Lung (tissue), 12 donors: Measurements from ENCODE around the gene CCND3. TPM values are rescaled to one million over a fixed set of nuclear protein-coding genes. Genes with fewer than 3 reads are reported as not detected.

Source experiments
- ATAC-seq: fragments of 200-7000 bp; cut with Tn5 transposase; one replicate; pipeline ENCODE4 v1.9.1; 2020; ENCODE audit warnings: moderate number of reproducible peaks; ENCODE audit not compliant: insufficient read depth, low FRiP score
- DNase-seq, 3 donors: peaks; one replicate each; pipeline ENCODE4 v3.0.0-alpha.2; 2013 to 2017
- H3K27ac ChIP-seq, 2 donors: one replicate each; pipeline ENCODE4 v1.5.1; 2013; ENCODE audit warnings: mild to moderate bottlenecking in 2 of 2, moderate library complexity in 2 of 2, control low read depth in 1 of 2, inconsistent platforms in 1 of 2, low read depth in 1 of 2, low read length in 1 of 2
- H3K27me3 ChIP-seq, 3 donors: one replicate each; pipeline ENCODE4 v1.5.1; 2013; ENCODE audit warnings: low read length in 2 of 3; ENCODE audit not compliant: control insufficient read depth in 3 of 3, insufficient read depth in 3 of 3
- H3K36me3 ChIP-seq, 4 donors: one replicate each; pipeline ENCODE4 v1.5.1; 2013; ENCODE audit warnings: low read length in 4 of 4, mild to moderate bottlenecking in 1 of 4, moderate library complexity in 1 of 4; ENCODE audit not compliant: control insufficient read depth in 4 of 4, insufficient read depth in 4 of 4
- H3K4me1 ChIP-seq, 5 donors: one replicate each; pipeline ENCODE4 v1.5.1; 2013; ENCODE audit warnings: low read length in 5 of 5, mild to moderate bottlenecking in 2 of 5, moderate library complexity in 1 of 5; ENCODE audit not compliant: control insufficient read depth in 5 of 5, insufficient read depth in 5 of 5
- H3K4me3 ChIP-seq: one replicate; pipeline ENCODE4 v1.5.1; 2013; ENCODE audit warnings: mild to moderate bottlenecking, control low read depth, moderate library complexity
- H3K9ac ChIP-seq, 2 donors: one replicate each; pipeline ENCODE4 v1.5.1; 2013; ENCODE audit warnings: low read length in 2 of 2, control low read depth in 1 of 2; ENCODE audit not compliant: insufficient read depth in 1 of 2
- H3K9me3 ChIP-seq, 4 donors: one replicate each; pipeline ENCODE4 v1.5.1; 2013; ENCODE audit warnings: low read length in 3 of 4, mild to moderate bottlenecking in 1 of 4, moderate library complexity in 1 of 4; ENCODE audit not compliant: control insufficient read depth in 4 of 4, insufficient read depth in 3 of 4
- CTCF ChIP-seq: IDR thresholded peaks from 2 replicates; pipeline ENCODE4 v1.5.1; 2012; ENCODE audit warnings: mild to moderate bottlenecking; ENCODE audit errors: control extremely low read depth, extremely low read depth
- WGBS, 2 donors: extraction: QIAGEN DNeasy Blood & Tissue Kit; methylation state at CpG; one replicate each; pipeline ENCODE4 v1.1.7; 2013; 5-methylcytosine and 5-hydroxymethylcytosine counted together
- polyA plus RNA-seq, 2 donors: library from polyadenylated mRNA; stranded (reverse); fragments of 200-250 nt; gene quantifications; one replicate each; pipeline ENCODE4 v1.2.1, GENCODE V29; 2013
- total RNA-seq, 2 donors: library from RNA; depleted of rRNA in 1 of 2; stranded (reverse); fragments of >200 nt in 1 of 2; gene quantifications; one replicate each; pipeline ENCODE4 v1.2.1, GENCODE V29; 2014 to 2021
- donor health status: control.
- donor health status: control.
- donor health status: Bipolar disorder and iron deficiency.
- donor health status: healthy.
- donor health status: DM: yes; HTN: yes; CAD: no.

Gene CCND3
- total and polyA plus RNA-seq, 4 donors = 120 to 221 (median 158) TPM

GRCh38 chr6:41935193-41935574 lies 6.4 kb downstream of the CCND3 start:
- no peak overlapping the region for H3K27ac ChIP-seq
- TF ChIP-seq CTCF = no peak
- DNase-seq = no peak
- H3K9me3 ChIP-seq = no peaks in the 10 kb centered on the region
- H3K36me3 ChIP-seq = peaks cover 26 to 56% (median 32%) of the 10 kb centered on the region in 4 donors
- H3K4me3 ChIP-seq = no peak overlapping the region
- no peak for ATAC-seq
- H3K4me1 ChIP-seq = peaks cover 12 to 24% (median 19%) of the 10 kb centered on the region in 5 donors
- no peaks in the 10 kb centered on the region for H3K27me3 ChIP-seq
- no peak overlapping the region for H3K9ac ChIP-seq
- 33 to 59% methylated on average over 1 of the region's 1 CpG for WGBS, 2 donors

GRCh38 chr6:41934278-41935192 lies 7.1 kb downstream of the CCND3 start:
- Histone ChIP-seq H3K9me3 (no peaks in the 10 kb centered on the region), H3K9ac (no peak overlapping the region), H3K4me3 (no peak overlapping the region), H3K27ac (no peak overlapping the region), H3K36me3 (peaks cover 28 to 62% (median 37%) of the 10 kb centered on the region in 4 donors), H3K4me1 (peaks cover 6 to 18% (median 14%) of the 10 kb centered on the region in 5 donors), H3K27me3 (no peaks in the 10 kb centered on the region)
- no peak for TF ChIP-seq CTCF
- ATAC-seq (no peak), DNase-seq (no peak)
- WGBS, 2 donors = 70 to 72% methylated on average over 7 of the region's 7 CpGs

- DNase-seq = no peak
- Histone ChIP-seq H3K4me1 (no peaks in the 10 kb centered on the region), H3K4me3 (no peak overlapping the region), H3K27ac (no peak overlapping the region), H3K9me3 (no peaks in the 10 kb centered on the region), H3K36me3 (peaks cover 41 to 75% (median 48%) of the 10 kb centered on the region in 4 donors), H3K27me3 (no peaks in the 10 kb centered on the region), H3K9ac (no peak overlapping the region)
- TF ChIP-seq CTCF = no peak
- no peak for ATAC-seq
- 92 to 95% methylated on average over 15 of the region's 15 CpGs for WGBS, 2 donors
Observed at GRCh38 chr6:41932378-41932777, 9.2 kb downstream of the CCND3 start.
